Measurements from ENCODE around the gene MCRIP1. TPM values are rescaled to one million over a fixed set of nuclear protein-coding genes. Genes with fewer than 3 reads are reported as not detected.

Gene MCRIP1
- total and polyA plus RNA-seq, 2 of the 13 experiments (the other 11 are each of a cell fraction or from before 2014, with no cell fraction given), result 79.7 to 84.9 TPM

DNA sequence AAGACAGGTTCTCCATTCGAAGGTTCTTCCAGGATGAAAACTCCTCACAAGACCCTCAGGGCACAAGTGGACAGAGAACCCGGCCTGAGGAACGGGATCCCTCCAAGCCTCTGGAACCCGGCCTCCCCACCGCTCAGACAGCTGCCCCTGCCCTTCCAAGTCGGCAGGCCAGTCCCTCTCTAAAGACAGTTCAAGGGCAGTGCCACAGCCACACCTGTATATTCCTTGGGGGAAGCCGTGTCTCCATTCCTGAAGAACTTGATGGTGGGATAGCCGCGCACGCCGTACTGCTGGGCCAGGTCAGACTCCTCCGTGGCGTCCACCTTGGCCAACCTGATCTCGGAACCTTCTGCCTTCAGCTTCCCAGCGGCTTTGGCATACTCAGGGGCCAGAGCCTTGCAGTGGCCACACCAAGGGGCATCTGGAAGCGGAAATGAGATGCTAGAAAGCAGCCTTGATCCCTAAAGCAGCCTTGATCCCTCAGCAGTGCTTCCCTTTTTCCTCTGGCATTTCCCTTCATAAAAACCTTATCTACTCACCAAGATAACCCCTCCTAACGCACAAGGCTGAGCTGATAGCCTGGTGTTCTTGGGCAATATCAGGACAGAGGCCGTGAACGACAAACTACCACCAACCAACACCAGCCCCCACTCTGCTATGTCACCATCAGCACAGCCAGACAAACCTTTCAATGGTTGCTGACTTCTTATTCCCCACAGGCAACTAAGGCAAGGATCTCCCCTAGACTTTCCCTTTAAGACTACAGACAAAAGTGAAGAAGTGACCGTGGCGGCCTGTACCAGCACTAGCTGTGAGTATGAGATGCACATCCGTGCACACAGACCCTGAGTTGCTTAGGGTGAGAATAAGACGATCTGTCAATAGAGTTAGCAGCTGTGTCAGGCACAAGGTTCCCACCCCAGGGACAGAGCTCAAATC is 26.1 kb upstream of the MCRIP1 start (continued):
- TF ChIP-seq ZNF350 (CRISPR knock-in tag; IDR thresholded peaks at IDR 0.05; ENCODE audit: borderline replicate concordance, low read depth) (no peak), CBX5 (CRISPR knock-in tag; IDR thresholded peaks at IDR 0.05; ENCODE audit: borderline replicate concordance) (no peak), ZNF709 (CRISPR knock-in tag; IDR thresholded peaks at IDR 0.05) (no peak), SP2 (CRISPR knock-in tag; IDR thresholded peaks at IDR 0.05) (no peak), ZNF644 (CRISPR knock-in tag; IDR thresholded peaks at IDR 0.05; ENCODE audit: low read depth) (no peak), AGO2 (optimal IDR thresholded peaks at IDR 0.05; ENCODE audit: low read depth, low read length) (peak; percentile 42), HOXA5 (CRISPR knock-in tag; IDR thresholded peaks at IDR 0.05) (no peak), NRL (CRISPR knock-in tag; IDR thresholded peaks at IDR 0.05; ENCODE audit: borderline replicate concordance) (0 out of 2 replicates have a peak, but pooled peaks have one; percentile 2), ZNF747 (CRISPR knock-in tag; IDR thresholded peaks at IDR 0.05; ENCODE audit: borderline replicate concordance) (peak; percentile 62; the same call in 1 of the 2 replicates), FOXK2 (IDR thresholded peaks at IDR 0.05) (no peak), PHF20 (CRISPR knock-in tag; IDR thresholded peaks at IDR 0.05) (peak; percentile 13; the same call in 1 of the 2 replicates), ZNF160 (CRISPR knock-in tag; IDR thresholded peaks at IDR 0.05) (peak; percentile 25; the same call in 1 of the 2 replicates), ZMYM4 (CRISPR knock-in tag; IDR thresholded peaks at IDR 0.05) (no peak)
- TF ChIP-seq, protein P1, sequence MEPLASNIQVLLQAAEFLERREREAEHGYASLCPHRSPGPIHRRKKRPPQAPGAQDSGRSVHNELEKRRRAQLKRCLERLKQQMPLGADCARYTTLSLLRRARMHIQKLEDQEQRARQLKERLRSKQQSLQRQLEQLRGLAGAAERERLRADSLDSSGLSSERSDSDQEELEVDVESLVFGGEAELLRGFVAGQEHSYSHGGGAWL (CRISPR knock-in tag; IDR thresholded peaks at IDR 0.05), result peak; percentile 15; the same call in 1 of the 2 replicates
- TF ChIP-seq, protein P2, sequence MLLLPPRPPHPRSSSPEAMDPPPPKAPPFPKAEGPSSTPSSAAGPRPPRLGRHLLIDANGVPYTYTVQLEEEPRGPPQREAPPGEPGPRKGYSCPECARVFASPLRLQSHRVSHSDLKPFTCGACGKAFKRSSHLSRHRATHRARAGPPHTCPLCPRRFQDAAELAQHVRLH (CRISPR knock-in tag; IDR thresholded peaks at IDR 0.05; ENCODE audit: borderline replicate concordance, low read depth), result no peak
- TF ChIP-seq, protein P3, sequence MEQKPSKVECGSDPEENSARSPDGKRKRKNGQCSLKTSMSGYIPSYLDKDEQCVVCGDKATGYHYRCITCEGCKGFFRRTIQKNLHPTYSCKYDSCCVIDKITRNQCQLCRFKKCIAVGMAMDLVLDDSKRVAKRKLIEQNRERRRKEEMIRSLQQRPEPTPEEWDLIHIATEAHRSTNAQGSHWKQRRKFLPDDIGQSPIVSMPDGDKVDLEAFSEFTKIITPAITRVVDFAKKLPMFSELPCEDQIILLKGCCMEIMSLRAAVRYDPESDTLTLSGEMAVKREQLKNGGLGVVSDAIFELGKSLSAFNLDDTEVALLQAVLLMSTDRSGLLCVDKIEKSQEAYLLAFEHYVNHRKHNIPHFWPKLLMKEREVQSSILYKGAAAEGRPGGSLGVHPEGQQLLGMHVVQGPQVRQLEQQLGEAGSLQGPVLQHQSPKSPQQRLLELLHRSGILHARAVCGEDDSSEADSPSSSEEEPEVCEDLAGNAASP (CRISPR knock-in tag; IDR thresholded peaks at IDR 0.05; ENCODE audit: borderline replicate concordance), result no peak; the same call in 1 of the 2 replicates
- TF ChIP-seq, protein P4, sequence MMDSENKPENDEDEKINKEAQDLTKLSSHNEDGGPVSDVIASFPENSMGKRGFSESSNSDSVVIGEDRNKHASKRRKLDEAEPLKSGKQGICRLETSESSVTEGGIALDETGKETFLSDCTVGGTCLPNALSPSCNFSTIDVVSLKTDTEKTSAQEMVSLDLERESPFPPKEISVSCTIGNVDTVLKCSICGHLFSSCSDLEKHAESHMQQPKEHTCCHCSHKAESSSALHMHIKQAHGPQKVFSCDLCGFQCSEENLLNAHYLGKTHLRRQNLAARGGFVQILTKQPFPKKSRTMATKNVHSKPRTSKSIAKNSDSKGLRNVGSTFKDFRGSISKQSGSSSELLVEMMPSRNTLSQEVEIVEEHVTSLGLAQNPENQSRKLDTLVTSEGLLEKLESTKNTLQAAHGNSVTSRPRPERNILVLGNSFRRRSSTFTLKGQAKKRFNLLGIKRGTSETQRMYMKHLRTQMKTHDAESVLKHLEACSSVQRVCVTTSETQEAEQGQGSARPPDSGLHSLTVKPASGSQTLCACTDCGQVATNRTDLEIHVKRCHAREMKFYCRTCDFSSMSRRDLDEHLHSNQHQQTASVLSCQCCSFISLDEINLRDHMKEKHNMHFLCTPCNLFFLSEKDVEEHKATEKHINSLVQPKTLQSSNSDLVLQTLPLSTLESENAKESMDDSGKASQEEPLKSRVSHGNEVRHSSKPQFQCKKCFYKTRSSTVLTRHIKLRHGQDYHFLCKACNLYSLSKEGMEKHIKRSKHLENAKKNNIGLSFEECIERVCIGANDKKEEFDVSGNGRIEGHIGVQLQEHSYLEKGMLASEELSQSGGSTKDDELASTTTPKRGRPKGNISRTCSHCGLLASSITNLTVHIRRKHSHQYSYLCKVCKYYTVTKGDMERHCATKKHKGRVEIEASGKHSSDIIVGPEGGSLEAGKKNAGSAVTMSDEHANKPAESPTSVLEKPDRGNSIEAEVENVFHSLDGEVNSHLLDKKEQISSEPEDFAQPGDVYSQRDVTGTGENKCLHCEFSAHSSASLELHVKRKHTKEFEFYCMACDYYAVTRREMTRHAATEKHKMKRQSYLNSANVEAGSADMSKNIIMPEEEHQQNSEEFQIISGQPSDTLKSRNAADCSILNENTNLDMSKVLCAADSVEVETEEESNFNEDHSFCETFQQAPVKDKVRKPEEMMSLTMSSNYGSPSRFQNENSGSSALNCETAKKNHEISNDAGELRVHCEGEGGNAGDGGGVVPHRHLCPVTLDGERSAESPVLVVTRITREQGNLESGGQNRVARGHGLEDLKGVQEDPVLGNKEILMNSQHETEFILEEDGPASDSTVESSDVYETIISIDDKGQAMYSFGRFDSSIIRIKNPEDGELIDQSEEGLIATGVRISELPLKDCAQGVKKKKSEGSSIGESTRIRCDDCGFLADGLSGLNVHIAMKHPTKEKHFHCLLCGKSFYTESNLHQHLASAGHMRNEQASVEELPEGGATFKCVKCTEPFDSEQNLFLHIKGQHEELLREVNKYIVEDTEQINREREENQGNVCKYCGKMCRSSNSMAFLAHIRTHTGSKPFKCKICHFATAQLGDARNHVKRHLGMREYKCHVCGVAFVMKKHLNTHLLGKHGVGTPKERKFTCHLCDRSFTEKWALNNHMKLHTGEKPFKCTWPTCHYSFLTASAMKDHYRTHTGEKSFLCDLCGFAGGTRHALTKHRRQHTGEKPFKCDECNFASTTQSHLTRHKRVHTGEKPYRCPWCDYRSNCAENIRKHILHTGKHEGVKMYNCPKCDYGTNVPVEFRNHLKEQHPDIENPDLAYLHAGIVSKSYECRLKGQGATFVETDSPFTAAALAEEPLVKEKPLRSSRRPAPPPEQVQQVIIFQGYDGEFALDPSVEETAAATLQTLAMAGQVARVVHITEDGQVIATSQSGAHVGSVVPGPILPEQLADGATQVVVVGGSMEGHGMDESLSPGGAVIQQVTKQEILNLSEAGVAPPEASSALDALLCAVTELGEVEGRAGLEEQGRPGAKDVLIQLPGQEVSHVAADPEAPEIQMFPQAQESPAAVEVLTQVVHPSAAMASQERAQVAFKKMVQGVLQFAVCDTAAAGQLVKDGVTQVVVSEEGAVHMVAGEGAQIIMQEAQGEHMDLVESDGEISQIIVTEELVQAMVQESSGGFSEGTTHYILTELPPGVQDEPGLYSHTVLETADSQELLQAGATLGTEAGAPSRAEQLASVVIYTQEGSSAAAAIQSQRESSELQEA (CRISPR knock-in tag; IDR thresholded peaks at IDR 0.05; ENCODE audit: not compliant biosample characterization), result no peak
- TF ChIP-seq, protein P5, sequence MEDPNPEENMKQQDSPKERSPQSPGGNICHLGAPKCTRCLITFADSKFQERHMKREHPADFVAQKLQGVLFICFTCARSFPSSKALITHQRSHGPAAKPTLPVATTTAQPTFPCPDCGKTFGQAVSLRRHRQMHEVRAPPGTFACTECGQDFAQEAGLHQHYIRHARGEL (CRISPR knock-in tag; IDR thresholded peaks at IDR 0.05), result no peak
